Measurements from ENCODE around the gene DYNC1I1.

The DYNC1I1 gene

GRCh38 chr7:95772298-95772770, at the start of gene DYNC1I1:
Gene DYNC1I1, plus strand, starts transcription at chr7:95772554. Its CDS starts 32,176 bp downstream, at chr7:95804730.
- DNase-seq = peak in 1 of 2 experiments; percentile 57

GRCh38 chr7:95723583-95724180, 48.7 kb upstream of the DYNC1I1 start:
- peak; percentile 6 to 53 for DNase-seq

DNA sequence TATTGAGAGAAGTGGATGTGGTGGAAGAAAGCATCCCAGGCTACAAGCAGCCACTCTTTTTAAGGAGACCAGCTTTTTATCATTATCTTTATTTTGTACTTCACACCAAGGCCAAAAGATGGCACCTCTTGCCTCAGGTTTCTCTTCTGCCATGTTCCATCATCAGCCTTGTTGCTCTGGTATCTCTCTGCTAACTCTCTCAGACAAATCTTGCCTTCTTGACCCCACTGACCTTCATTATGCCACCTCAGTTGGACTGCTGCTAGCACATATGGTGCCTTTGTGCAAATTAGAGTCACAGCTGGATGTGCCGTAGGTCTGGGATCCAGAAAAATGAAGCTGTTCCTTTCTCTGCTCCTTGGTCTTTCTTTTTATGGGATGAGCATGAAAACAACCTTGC, 47.1 kb upstream of the DYNC1I1 start:
- DNase-seq = peak in 1 of 2 experiments; percentile 44

GRCh38 chr7:95730493-95731280, 41.7 kb upstream of the DYNC1I1 start:
- DNase-seq = no peak

GRCh38 chr7:95736635-95737034, 35.7 kb upstream of the DYNC1I1 start:
- no peak for DNase-seq

DNA sequence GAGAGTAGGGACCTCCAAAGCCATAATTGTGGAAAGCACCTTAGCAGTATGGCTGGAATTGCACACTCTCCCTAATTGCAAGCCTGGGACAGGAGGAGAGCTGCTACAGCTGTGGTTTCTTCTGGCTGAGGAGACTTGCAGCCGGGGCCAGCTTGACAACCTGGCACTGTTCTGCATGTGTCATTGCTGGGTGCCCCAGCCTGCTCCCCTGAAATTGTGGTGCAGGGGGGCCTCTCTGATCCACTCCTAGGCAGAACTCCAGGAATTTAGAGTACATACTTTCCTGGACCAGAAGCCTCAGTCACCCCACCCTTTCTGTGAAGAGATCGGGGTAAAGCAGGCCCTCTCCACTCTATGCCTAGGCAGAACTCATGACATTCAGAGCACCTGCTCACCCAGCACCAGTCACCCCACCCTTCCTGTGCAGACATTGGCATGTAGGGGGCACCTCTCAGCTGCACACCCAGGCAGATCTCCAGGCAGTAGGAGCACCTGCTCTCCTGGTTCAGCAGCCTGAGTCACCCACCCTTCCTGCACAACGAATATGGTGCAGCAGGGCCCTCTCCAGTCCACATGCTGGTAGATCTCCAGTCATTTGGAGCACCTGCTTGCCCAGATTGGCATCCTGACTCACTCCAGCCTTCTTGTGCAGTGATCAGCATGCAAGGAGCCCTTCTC, 34.4 kb upstream of the DYNC1I1 start:
- no peak for DNase-seq

DNA sequence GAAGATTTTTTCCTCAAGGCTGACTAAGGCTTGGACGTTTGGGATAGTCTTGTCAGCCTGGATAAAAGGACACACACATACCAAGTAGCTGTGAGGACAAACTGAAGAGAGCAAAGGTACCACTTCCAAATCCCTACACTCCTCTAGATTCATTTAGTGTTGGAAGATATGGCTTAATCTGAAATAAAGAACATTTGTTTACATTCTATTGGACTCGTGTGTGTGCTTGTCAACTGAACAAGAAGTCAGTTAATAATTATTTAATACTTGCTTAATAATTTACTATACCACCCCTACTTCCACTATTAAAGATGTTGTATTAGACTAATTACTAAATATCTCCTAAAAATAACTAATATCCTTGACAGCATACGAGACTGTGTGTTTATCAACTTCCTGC, 23.3 kb upstream of the DYNC1I1 start:
- no peak for DNase-seq

DNA sequence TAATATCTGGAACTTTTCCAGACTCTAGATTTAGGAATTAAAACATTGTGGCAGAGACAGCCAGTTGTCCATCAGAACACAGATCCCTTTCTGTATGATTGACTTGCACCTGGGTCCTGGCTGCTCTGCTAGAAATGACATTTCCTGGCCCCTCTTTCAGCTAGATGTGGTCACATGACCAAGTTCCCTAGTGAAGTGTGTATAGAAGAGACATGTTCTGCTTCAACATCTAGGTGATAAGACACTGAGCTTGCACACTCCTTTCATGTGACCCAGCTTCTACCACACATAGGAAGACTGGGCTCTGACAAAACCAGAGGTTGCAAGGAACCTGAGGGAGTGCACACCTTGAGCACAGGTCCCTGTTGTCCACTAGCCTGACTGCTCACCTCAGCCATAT, 22.8 kb upstream of the DYNC1I1 start:
- DNase-seq = no peak

GRCh38 chr7:95753440-95753839, 18.9 kb upstream of the DYNC1I1 start:
- no peak for DNase-seq

- DNase-seq = no peak
These were observed 16.9 kb upstream of the DYNC1I1 start for GRCh38 chr7:95755277-95755934.

DNA sequence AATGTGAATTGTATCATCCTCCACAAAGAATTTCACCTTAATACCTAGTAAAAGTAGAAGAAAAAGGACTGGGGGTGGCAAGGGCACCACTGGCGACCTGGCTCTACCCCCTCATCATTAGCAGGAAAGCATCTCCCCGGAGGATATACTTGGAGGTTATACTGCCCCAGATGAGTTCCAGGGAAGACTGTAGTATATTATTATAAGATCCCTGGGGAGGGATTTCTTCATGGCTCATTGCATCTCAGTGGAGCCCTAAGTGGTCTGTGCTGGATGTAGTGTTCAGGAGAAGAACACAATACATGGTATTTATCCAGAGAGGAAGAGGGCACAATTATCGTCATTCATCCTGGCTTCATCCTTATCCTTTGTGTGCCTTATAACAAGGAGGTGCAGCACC, 14.2 kb upstream of the DYNC1I1 start:
- DNase-seq = no peak

DNA sequence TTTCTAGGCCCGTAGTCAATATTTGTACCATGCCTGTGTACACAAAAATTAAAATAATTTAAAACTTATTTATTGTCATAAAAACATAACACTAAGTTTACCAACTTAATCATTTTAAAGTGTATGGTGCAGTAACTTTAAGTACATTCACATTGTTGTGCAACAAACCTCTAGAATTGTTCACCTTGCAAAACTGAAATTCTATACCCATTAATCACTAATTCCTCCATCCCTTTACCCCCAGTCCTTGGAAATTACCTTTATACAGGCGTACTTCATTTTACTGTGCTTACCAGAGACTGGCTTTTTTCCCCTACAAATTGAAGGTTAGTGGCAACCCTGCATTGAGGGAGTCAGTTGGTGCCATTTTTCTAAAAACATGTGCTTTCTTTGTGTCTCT, 6.3 kb upstream of the DYNC1I1 start:
- no peak for DNase-seq

DNA sequence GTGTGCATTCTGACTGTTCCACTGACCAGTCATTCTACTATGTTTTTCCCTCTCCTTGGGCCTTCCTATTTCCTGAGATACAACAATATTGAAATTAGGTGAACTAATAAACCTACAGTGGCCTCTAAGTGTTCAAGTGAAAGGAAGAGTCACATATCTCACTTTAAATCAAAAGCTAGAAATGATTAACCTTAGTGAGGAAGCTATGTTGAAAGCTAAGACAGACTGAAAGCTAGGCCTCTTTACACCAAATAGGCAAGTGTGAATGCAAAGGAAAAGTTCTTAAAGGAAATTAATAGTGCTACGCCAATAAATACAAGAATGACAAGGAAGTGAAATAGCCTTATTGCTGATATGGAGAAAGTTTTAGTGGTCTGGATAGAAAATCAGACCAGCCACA, 5.7 kb upstream of the DYNC1I1 start:
- DNase-seq = no peak

GRCh38 chr7:95772771-95773581, 622 bp downstream of the DYNC1I1 start:
- DNase-seq = no peak

DNA sequence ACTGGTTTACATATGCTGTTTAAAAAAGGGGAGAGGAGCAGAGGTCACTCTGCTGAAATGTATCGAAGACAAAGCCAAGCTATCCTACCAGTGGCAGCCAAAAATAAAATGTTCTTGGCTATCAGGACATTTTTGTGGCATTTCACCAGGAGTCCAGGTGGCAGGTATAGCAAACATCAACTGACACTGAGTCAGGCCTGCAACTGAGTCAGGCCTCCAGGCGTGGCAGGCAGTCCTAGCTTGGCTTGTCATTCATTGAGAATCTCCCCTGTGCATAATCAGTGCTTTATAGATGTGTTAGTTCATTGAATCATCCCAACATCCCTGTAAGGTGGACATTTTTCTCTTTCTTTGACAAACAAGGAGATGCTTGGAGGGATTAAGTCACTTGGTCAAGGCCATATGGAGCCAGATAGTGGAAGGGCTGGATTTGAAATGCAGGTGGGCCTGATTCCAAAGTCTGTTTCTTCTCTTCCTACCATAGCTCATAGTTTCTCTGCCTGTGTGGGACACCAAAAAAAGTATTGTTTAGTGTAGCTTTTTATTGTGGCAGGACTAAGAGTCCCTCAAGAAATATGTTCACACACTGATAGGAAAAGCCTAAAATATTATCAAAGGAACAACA, 4.3 kb downstream of the DYNC1I1 start:
- no peak for DNase-seq

GRCh38 chr7:95777269-95777668, 4.9 kb downstream of the DYNC1I1 start:
- DNase-seq = no peak

GRCh38 chr7:95780665-95781064, 8.3 kb downstream of the DYNC1I1 start:
- no peak for DNase-seq

GRCh38 chr7:95781961-95782586, 9.7 kb downstream of the DYNC1I1 start:
- no peak for DNase-seq

DNA sequence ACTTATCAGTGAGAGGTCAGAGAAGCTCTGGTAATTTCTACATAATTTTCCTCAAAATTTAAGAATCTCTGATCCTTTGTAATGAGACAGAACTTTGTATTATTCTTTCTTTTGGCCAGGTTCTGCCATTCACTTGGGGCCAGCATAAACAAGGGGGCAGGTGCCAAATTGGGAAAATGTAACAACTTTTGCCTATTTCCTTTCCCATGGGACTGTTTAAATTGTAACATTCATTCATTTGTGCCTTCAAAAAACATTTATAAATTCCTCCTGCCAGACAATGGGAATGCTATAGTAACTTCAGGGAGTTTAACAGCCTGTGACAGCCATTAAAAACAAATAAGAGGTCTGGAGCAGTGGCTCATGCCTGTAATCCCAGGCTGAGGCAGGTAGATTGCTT, 12.4 kb downstream of the DYNC1I1 start:
- no peak for DNase-seq

DNA sequence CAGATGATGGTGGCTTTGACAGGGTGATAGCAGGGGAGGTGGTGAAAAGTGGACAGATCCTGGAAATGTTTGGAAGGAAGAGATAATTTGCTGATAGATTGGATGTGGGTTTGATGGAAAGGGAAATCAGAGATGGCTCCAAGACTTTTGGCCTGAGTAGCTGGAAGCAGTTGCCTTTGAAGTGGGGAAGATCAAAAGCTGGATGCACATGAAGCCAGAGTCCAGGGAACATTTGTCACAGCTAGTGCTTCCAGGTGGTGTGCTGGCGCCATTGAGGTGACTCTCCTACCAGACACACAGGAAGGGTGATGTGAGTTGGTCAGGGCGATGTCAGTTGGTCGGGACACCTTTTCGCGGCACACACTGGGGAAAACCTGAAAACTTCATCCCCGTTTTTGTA, 15.9 kb downstream of the DYNC1I1 start:
- no peak for DNase-seq

GRCh38 chr7:95788884-95789283, 16.5 kb downstream of the DYNC1I1 start:
- no peak for DNase-seq

DNA sequence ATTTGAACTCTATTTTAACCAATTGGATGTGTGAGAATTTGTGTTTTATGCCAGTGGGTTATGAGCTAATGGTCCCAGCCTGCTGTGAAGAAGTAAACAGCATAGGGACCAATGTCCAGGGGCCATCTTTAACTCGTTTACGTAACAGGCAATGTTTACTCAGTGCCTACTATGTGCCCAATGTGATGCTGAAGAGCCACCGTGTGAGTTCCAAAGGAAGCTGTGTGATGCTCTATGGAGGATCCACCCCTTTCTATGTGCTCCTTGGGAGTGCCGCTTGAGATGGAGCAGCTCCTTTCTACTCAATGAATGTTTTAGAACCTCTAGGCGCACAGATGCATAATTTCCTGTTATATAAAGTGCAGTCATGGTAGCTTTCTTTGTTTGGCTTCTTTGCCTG, 21.3 kb downstream of the DYNC1I1 start:
- DNase-seq = no peak

Measured in NCI-H446 (cell line).